Stimulated activated CD4-positive, alpha-beta T cell treated with anti-CD3 and anti-CD28 coated beads, Interleukin-12 subunit alpha, Interleukin-12 subunit beta, amount 100 ng/mL, for 48 hours (primary cell): Measurements from ENCODE around the gene ADGRF1.

Experiments
- DNase-seq, 3 donors: peaks; one replicate each; pipeline ENCODE4 v3.0.0-alpha.2; 2020; ENCODE audit warnings: low read depth in 2 of 3, low spot score in 1 of 3

ADGRF1 gene

GRCh38 chr6:46985943-46986342, 56.2 kb downstream of the ADGRF1 start:
- DNase-seq, result no peak

GRCh38 chr6:46983007-46983411, 59.1 kb downstream of the ADGRF1 start:
- DNase-seq, result no peak

- DNase-seq, result no peak
These were observed 62.9 kb downstream of the ADGRF1 start for GRCh38 chr6:46979206-46979605.

GRCh38 chr6:46974786-46975185, 67.3 kb downstream of the ADGRF1 start:
- no peak for DNase-seq

- no peak for DNase-seq
These were observed 69.1 kb downstream of the ADGRF1 start for GRCh38 chr6:46973029-46973428.

GRCh38 chr6:46972531-46972930, 69.6 kb downstream of the ADGRF1 start:
- DNase-seq, result no peak

- no peak for DNase-seq
These were observed 72.9 kb downstream of the ADGRF1 start for GRCh38 chr6:46969206-46969605.

GRCh38 chr6:46967826-46968349, 74.2 kb downstream of the ADGRF1 start:
- no peak for DNase-seq

- no peak for DNase-seq
These were observed 77.2 kb downstream of the ADGRF1 start for GRCh38 chr6:46964716-46965519.

- DNase-seq, result no peak
These were observed 78.5 kb downstream of the ADGRF1 start for GRCh38 chr6:46963626-46964025.

GRCh38 chr6:46963039-46963438, 79.1 kb downstream of the ADGRF1 start:
- DNase-seq, result no peak

- no peak for DNase-seq
These were observed 80.4 kb downstream of the ADGRF1 start for GRCh38 chr6:46961711-46962110.

- no peak for DNase-seq
These were observed 80.9 kb downstream of the ADGRF1 start for GRCh38 chr6:46961232-46961631.

- DNase-seq, result no peak
These were observed 82.7 kb downstream of the ADGRF1 start for GRCh38 chr6:46959419-46959818.

GRCh38 chr6:46956409-46956808, 85.7 kb downstream of the ADGRF1 start:
- no peak for DNase-seq

- no peak for DNase-seq
These were observed 87.2 kb downstream of the ADGRF1 start for GRCh38 chr6:46954837-46955451.

GRCh38 chr6:46953921-46954320, 88.2 kb downstream of the ADGRF1 start:
- no peak for DNase-seq

- DNase-seq, result no peak
These were observed 92.4 kb downstream of the ADGRF1 start for GRCh38 chr6:46949632-46950280.

- DNase-seq, result no peak
These were observed 93.4 kb downstream of the ADGRF1 start for GRCh38 chr6:46948699-46949098.
